ENCODE data around the gene HEATR1. TPM values are rescaled to one million over a fixed set of nuclear protein-coding genes. Genes with fewer than 3 reads are reported as not detected.

Gene HEATR1
- total RNA-seq, 4 donors from 2014 or later = 11.6 to 17.5 (median 15.8) TPM

GRCh38 chr1:236638945-236639344 is 34.6 kb upstream of the HEATR1 start:
- ATAC-seq (peak; percentile 62 to 84), DNase-seq (peak; percentile 30 to 64)
- Histone ChIP-seq H3K27me3 (no peaks in the 10 kb centered on the region), H3K4me1 (peaks cover 20 to 24% of the 10 kb centered on the region in 2 donors), H3K36me3 (no peaks in the 10 kb centered on the region), H3K9me3 (no peaks in the 10 kb centered on the region), H3K27ac (peak overlapping the region; percentile 77 to 85 (median 82)), H3K4me3 (peak overlapping the region; percentile 40 to 54 (median 48))
- in situ Hi-C loops (cut with MboI; ENCODE audit: low sequenced_read_pairs in 4 of 4) (no loop called here), intact Hi-C loops (cut with DNase I; ENCODE audit: low total_unique reads) (loop anchor here (2.0 kb wide), 1 partner anchor 18 kb away; no protein-coding TSS in a partner anchor)
- TF ChIP-seq, protein P1, sequence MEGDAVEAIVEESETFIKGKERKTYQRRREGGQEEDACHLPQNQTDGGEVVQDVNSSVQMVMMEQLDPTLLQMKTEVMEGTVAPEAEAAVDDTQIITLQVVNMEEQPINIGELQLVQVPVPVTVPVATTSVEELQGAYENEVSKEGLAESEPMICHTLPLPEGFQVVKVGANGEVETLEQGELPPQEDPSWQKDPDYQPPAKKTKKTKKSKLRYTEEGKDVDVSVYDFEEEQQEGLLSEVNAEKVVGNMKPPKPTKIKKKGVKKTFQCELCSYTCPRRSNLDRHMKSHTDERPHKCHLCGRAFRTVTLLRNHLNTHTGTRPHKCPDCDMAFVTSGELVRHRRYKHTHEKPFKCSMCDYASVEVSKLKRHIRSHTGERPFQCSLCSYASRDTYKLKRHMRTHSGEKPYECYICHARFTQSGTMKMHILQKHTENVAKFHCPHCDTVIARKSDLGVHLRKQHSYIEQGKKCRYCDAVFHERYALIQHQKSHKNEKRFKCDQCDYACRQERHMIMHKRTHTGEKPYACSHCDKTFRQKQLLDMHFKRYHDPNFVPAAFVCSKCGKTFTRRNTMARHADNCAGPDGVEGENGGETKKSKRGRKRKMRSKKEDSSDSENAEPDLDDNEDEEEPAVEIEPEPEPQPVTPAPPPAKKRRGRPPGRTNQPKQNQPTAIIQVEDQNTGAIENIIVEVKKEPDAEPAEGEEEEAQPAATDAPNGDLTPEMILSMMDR (IDR thresholded peaks at IDR 0.05 in 4 of 5, conservative IDR thresholded peaks at IDR 0.05 in 1 of 5) = no peak
- no peak for TF ChIP-seq POLR2A (IDR thresholded peaks at IDR 0.05)

DNA sequence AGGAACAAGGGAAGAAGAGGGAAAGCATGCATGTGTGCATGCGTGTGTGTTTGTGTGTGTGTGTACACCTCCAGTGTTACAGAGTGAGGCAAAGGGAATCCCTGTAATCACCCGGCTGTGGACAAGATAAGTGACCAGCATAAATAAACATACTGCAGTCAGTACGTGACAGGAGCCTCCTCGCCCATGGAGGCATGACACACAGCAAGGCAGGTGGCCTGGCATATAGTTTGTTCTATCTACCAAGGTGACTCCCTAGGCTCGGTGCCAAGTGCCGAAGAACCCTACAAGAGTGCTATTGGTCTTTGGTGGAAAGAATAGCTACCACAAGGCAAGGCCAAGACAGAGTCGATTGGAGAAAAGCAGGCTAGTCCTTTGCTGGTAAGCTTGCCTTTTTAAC is 31.7 kb upstream of the HEATR1 start:
- Histone ChIP-seq H3K36me3 (no peaks in the 10 kb centered on the region), H3K4me3 (no peak overlapping the region), H3K27me3 (no peaks in the 10 kb centered on the region), H3K27ac (peak overlapping the region; percentile 69 to 85 (median 82)), H3K9me3 (no peaks in the 10 kb centered on the region), H3K4me1 (peaks cover 24 to 28% of the 10 kb centered on the region in 2 donors)
- in situ Hi-C loops (cut with MboI; ENCODE audit: low sequenced_read_pairs in 4 of 4) = no loop called here
- no peak for TF ChIP-seq POLR2A (IDR thresholded peaks at IDR 0.05)
- TF ChIP-seq, protein P1 (IDR thresholded peaks at IDR 0.05 in 4 of 5, conservative IDR thresholded peaks at IDR 0.05 in 1 of 5) = no peak
- ATAC-seq (peak; percentile 40 to 67), DNase-seq (peak; percentile 52 to 66)
- intact Hi-C loops (cut with DNase I; ENCODE audit: low total_unique reads) = no loop called here

GRCh38 chr1:236627727-236628408 is 23.6 kb upstream of the HEATR1 start:
- peaks cover 26 to 42% of the 10 kb centered on the region in 2 donors for H3K4me1 ChIP-seq
- TF ChIP-seq, protein P1 (IDR thresholded peaks at IDR 0.05 in 4 of 5, conservative IDR thresholded peaks at IDR 0.05 in 1 of 5) = peak in 4 of 5 experiments; percentile 7 to 40 (median 26)
- TF ChIP-seq POLR2A (IDR thresholded peaks at IDR 0.05) = peak in 1 of 2 donors; percentile 38
- in situ Hi-C loops (cut with MboI; ENCODE audit: low sequenced_read_pairs in 4 of 4) (loop anchor here in 1 of 4 donors (5.0 kb wide), 1 partner anchor 64 kb away; no protein-coding TSS in a partner anchor), intact Hi-C loops (cut with DNase I; ENCODE audit: low total_unique reads) (loop anchor here (2.0 kb wide), 1 partner anchor 59 kb away; the partner anchor contains the start of gene ACTN2)
- no peaks in the 10 kb centered on the region for H3K36me3 ChIP-seq
- ATAC-seq (peak; percentile 91), DNase-seq (peak; percentile 86 to 90)
- H3K9me3 ChIP-seq = no peaks in the 10 kb centered on the region
- no peak overlapping the region for H3K4me3 ChIP-seq
- H3K27ac ChIP-seq = peak overlapping the region; percentile 83 to 91 (median 86)
- H3K27me3 ChIP-seq = no peaks in the 10 kb centered on the region

GRCh38 chr1:236623371-236624166 is 19.3 kb upstream of the HEATR1 start:
- Histone ChIP-seq H3K27ac (peak overlapping the region; percentile 83 to 91 (median 86)), H3K36me3 (no peaks in the 10 kb centered on the region), H3K4me3 (no peak overlapping the region), H3K27me3 (no peaks in the 10 kb centered on the region), H3K4me1 (peaks cover 20 to 40% of the 10 kb centered on the region in 2 donors), H3K9me3 (no peaks in the 10 kb centered on the region)
- intact Hi-C loops (cut with DNase I; ENCODE audit: low total_unique reads) = no loop called here
- ATAC-seq (peak in 1 of 2 donors; percentile 34), DNase-seq (no peak)
- in situ Hi-C loops (cut with MboI; ENCODE audit: low sequenced_read_pairs in 4 of 4) = loop anchor here in 1 of 4 donors (5.0 kb wide), 1 partner anchor 64 kb away; the partner anchor contains the start of gene ACTN2
- TF ChIP-seq, protein P1 (IDR thresholded peaks at IDR 0.05 in 4 of 5, conservative IDR thresholded peaks at IDR 0.05 in 1 of 5) = no peak
